ENCODE measurements around the gene ALDH3B2.

The ALDH3B2 gene

GRCh38 chr11:67613960-67614715 is 60.3 kb downstream of the ALDH3B2 start:
- DNase-seq = peak; percentile 53 to 69

GRCh38 chr11:67613313-67613959 is 61.0 kb downstream of the ALDH3B2 start:
- peak in 1 of 2 donors; percentile 17 for DNase-seq

DNA sequence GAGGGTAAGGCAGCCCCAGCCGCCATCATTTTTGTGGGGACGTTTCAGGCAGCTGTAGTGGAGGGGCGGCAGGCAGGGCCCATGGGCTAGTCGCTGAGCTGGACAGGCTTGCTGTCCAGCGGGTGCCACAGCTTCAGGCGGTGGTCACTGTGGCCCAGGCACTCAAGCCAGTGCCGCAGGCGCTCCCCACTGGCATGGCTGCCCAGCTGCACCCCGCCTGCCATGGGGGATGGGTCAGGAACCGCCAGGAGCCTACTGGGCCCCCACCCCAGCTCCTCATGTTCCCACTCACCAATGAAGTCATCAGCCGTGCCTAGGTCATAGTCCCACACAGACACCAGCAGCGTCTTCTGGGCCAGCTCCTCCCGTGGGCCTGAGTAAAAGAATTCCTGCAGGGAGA is 61.7 kb downstream of the ALDH3B2 start:
- DNase-seq = no peak

Data from inflammatory macrophage (primary cell).